HCT116 (cell line): Measurements from ENCODE around the gene ARHGEF17. TPM values are rescaled to one million over a fixed set of nuclear protein-coding genes. Genes with fewer than 3 reads are reported as not detected.
A peak's percentile ranks its signal among the peaks of the same experiment; 100 is the strongest.

Experiments used
- ATAC-seq: fragments of 200-7000 bp; cut with Tn5 transposase; 2 replicates; pipeline ENCODE4 v1.9.1; 2020; ENCODE audit warnings: mild to moderate bottlenecking, moderate library complexity
- BruUV-seq: library from RNA; stranded (reverse); fragments of 400-500 nt; replicated peaks from 2 replicates; lab custom pipeline; 2021; lab: Mats Ljungman, UMichigan
- CTCF ChIA-PET: fragments of 300-600 bp; sonication (Branson Sonifier 250); formaldehyde crosslinking; loops from one replicate; lab custom pipeline; 2021; ENCODE audit warnings: antibody characterized with exemption; lab: Charles Lee
- POLR2A ChIA-PET: fragments of 300-600, 350-600 bp; sonication (Branson Sonifier 250); formaldehyde crosslinking; loops from one replicate; lab custom pipeline; 2021; ENCODE audit warnings: antibody characterized with exemption; lab: Charles Lee
- RAD21 ChIA-PET, 2 experiments: fragments of 300-600 bp; sonication (Branson Sonifier 250); formaldehyde crosslinking; loops; one replicate each; lab custom pipeline; 2023; ENCODE audit warnings: low total read pairs in 2 of 2; ENCODE audit not compliant: uncharacterized antibody in 2 of 2, unreplicated experiment in 2 of 2, low non-redundant PET in 1 of 2; lab: Charles Lee
- DNase-seq: peaks from one replicate; pipeline ENCODE4 v3.0.0-alpha.2; 2010; ENCODE audit warnings: low read depth, low spot score
- H2AFZ ChIP-seq: fragments of 200-600 bp; shearing (Covaris generic), sonication (generic); 2 replicates; pipeline ENCODE4 v1.6.1; 2017; ENCODE audit warnings: low read depth, mixed run types, mixed read lengths, antibody characterized with exemption, low read length; ENCODE audit not compliant: poor library complexity, severe bottlenecking
- H3K27ac ChIP-seq: 2 replicates; pipeline ENCODE4 v1.5.1; 2012; ENCODE audit warnings: low read depth, low read length
- H3K27me3 ChIP-seq: fragments of 200-600 bp; sonication (generic); 2 replicates; pipeline ENCODE4 v1.6.1; 2016; ENCODE audit warnings: mixed run types, low read length, mixed read lengths; ENCODE audit not compliant: insufficient read depth
- H3K36me3 ChIP-seq, 2 experiments: fragments of 200-500 bp in 1 of 2; fragments of 200-600 bp in 1 of 2; sonication (Bioruptor generic) in 1 of 2; sonication (generic) in 1 of 2; 2 replicates each; pipeline versions ENCODE4 v1.5.1 to v1.6.1; 2014 to 2016; ENCODE audit warnings: low read length in 2 of 2, inconsistent platforms in 1 of 2, mixed read lengths in 1 of 2, mixed run types in 1 of 2; ENCODE audit not compliant: insufficient read depth in 2 of 2, control insufficient read depth in 1 of 2
- H3K4me1 ChIP-seq, 2 experiments: fragments of 200-600 bp in 1 of 2; sonication (generic) in 1 of 2; 2 replicates each; pipeline versions ENCODE4 v1.5.1 to v1.6.1; 2012 to 2017; ENCODE audit warnings: low read length in 2 of 2, inconsistent platforms in 1 of 2, mild to moderate bottlenecking in 1 of 2, mixed read lengths in 1 of 2, mixed run types in 1 of 2, moderate library complexity in 1 of 2; ENCODE audit not compliant: insufficient read depth in 2 of 2, control insufficient read depth in 1 of 2
- H3K4me2 ChIP-seq: fragments of 200-600 bp; sonication (generic); 2 replicates; pipeline ENCODE4 v1.6.1; 2017; ENCODE audit warnings: mixed run types, low read length, mixed read lengths
- H3K4me3 ChIP-seq, 2 experiments: fragments of 200-600 bp in 1 of 2; sonication (generic) in 1 of 2; replicated peaks in 1 of 2; 2 replicates each; pipeline ENCODE4 v1.5.1; 2011 to 2016; ENCODE audit warnings: low read length in 2 of 2, control low read depth in 1 of 2, low read depth in 1 of 2, mild to moderate bottlenecking in 1 of 2, mixed read lengths in 1 of 2, mixed run types in 1 of 2
- H3K79me2 ChIP-seq: fragments of 200-600 bp; sonication (generic); 2 replicates; pipeline ENCODE4 v1.6.1; 2017; ENCODE audit warnings: mild to moderate bottlenecking, mixed run types, low read length, moderate library complexity, mixed read lengths; ENCODE audit not compliant: insufficient read depth
- H3K9ac ChIP-seq: fragments of 200-600 bp; sonication (generic); 2 replicates; pipeline ENCODE4 v1.6.1; 2016; ENCODE audit warnings: low read length, mixed read lengths
- H3K9me2 ChIP-seq: fragments of 200-600 bp; sonication (generic), shearing (Covaris generic); 2 replicates; pipeline ENCODE4 v1.6.1; 2017; ENCODE audit warnings: mixed run types, mild to moderate bottlenecking, moderate library complexity; ENCODE audit not compliant: insufficient read depth
- H3K9me3 ChIP-seq, 2 experiments: fragments of 200-500 bp in 1 of 2; fragments of 200-600 bp in 1 of 2; sonication (Bioruptor generic) in 1 of 2; sonication (generic) in 1 of 2; 2 replicates each; pipeline ENCODE4 v1.6.1; 2014 to 2017; ENCODE audit warnings: low read length in 2 of 2, mixed read lengths in 2 of 2, inconsistent platforms in 1 of 2, low read depth in 1 of 2, mild to moderate bottlenecking in 1 of 2, mixed run types in 1 of 2, moderate library complexity in 1 of 2; ENCODE audit not compliant: control insufficient read depth in 1 of 2, insufficient read depth in 1 of 2
- H4K20me1 ChIP-seq: fragments of 200-600 bp; sonication (generic), shearing (Covaris generic); 2 replicates; pipeline ENCODE4 v1.6.1; 2017; ENCODE audit warnings: mixed run types, mild to moderate bottlenecking, moderate library complexity; ENCODE audit not compliant: insufficient read depth
- ELF1 ChIP-seq: IDR thresholded peaks from 2 replicates; pipeline ENCODE4 v1.6.1; 2012; ENCODE audit warnings: low read depth, borderline replicate concordance
- EZH2 ChIP-seq: fragments of 200-600 bp; sonication (generic); IDR thresholded peaks from 2 replicates; pipeline ENCODE4 v1.6.1; 2017; ENCODE audit warnings: antibody characterized with exemption, mixed run types
- EZH2phosphoT487 ChIP-seq: fragments of 200-600 bp; IDR thresholded peaks from 2 replicates; pipeline ENCODE4 v1.6.1; 2018; ENCODE audit warnings: antibody characterized with exemption, borderline replicate concordance
- FOSL1 ChIP-seq: IDR thresholded peaks from 2 replicates; pipeline ENCODE4 v1.6.1; 2012; ENCODE audit warnings: low read depth
- POLR2A ChIP-seq: IDR thresholded peaks from 2 replicates; pipeline ENCODE4 v1.7.0; 2011; ENCODE audit warnings: borderline replicate concordance; ENCODE audit not compliant: insufficient read depth, insufficient read length; ENCODE audit errors: extremely low read depth
- RAD21 ChIP-seq: IDR thresholded peaks from 2 replicates; pipeline ENCODE4 v1.6.1; 2012; ENCODE audit warnings: low read depth, mild to moderate bottlenecking
- TCF7L2 ChIP-seq: IDR thresholded peaks from 2 replicates; pipeline ENCODE4 v1.7.0; 2011; ENCODE audit warnings: borderline replicate concordance, inconsistent platforms; ENCODE audit not compliant: insufficient read depth, insufficient read length; ENCODE audit errors: extremely low read depth
- YY1 ChIP-seq: IDR thresholded peaks from 2 replicates; pipeline ENCODE4 v1.6.1; 2011; ENCODE audit warnings: low read length, low read depth, moderate library complexity, mild to moderate bottlenecking; ENCODE audit not compliant: insufficient replicate concordance; ENCODE audit errors: extremely low read depth
- intact Hi-C: fragments of 100-400 bp; cut with micrococcal nuclease; formaldehyde crosslinking; loops from 2 replicates; pipeline ENCODE4 v1.10.0; 2022
- total RNA-seq: library from RNA; stranded (reverse); gene quantifications from one replicate; pipeline ENCODE4 v1.2.1, GENCODE V29; 2021; ENCODE audit not compliant: unreplicated experiment
- TF ChIP-seq, protein P1 (sequence below), 3 experiments: fragments of 200-600 bp in 1 of 3; sonication (generic) in 1 of 3; IDR thresholded peaks in 2 of 3; conservative IDR thresholded peaks in 1 of 3; 2 replicates each; pipeline ENCODE4 v1.5.1; 2012 to 2017; ENCODE audit warnings: low read depth in 2 of 3, low read length in 2 of 3, antibody characterized with exemption in 1 of 3, borderline replicate concordance in 1 of 3, control low read depth in 1 of 3, mild to moderate bottlenecking in 1 of 3, mixed read lengths in 1 of 3, mixed run types in 1 of 3, moderate library complexity in 1 of 3; ENCODE audit not compliant: insufficient read depth in 1 of 3

The ARHGEF17 gene
- total RNA-seq, 1 experiment from 2014 or later = 18.2 TPM

DNA sequence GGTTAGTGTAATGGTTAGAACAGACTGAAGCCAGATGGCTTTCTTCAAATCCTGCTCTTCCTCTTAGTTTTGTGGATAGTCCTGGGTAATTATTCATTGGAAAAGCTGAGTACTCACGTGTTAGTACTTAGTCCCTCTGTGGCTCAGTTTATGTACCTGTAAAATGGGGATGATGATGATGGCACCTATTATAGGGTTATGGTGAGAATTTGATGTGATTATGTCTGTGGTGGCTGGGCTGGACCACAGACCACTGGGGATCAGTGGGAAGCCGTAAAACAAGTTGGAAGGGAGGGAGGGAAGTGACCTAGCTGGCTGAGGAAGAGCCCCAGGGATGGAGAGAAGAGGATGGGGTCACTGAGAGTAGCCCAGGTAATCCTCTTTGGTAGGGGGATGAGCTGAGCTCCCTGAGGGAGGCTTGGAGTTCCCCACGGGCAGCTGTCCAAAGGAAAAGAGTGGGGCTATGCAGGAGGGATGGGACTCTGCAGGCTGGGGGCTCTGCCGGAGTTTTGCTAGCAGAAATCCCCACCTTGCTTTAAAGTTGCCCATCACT, 19.8 kb downstream of the ARHGEF17 start (continued):
- TF ChIP-seq ELF1 = no peak
- no peak for TF ChIP-seq EZH2
- TF ChIP-seq EZH2phosphoT487 = no peak
- no peak for TF ChIP-seq FOSL1
- TF ChIP-seq POLR2A = no peak
- no peak for TF ChIP-seq TCF7L2
- TF ChIP-seq RAD21 = no peak

DNA sequence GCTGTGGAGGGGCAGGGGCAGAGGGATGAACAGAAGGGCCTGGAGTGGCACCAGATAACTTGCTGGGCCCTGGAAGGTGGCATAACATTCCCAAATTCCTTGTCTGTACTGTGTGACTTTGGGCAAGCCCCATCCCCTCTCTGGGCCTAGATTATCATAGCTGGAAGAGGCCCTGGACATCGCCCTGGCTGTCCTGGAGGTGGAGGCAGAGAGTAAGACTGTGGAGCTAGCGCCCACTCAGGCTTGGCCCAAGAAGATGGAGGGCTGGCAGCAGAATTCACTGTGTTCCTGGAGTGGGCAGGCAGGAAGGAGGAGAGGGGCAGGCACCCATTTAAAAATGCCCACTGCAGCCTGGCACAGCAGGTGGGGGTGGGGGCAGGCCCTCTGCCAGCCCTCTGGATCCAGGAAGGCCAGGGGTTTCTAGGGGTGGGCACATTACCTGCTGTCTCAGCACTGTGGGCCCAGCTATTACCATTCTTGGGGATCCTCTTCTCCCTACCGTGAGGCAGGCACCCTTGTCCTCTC, 22.6 kb downstream of the ARHGEF17 start:
- Histone ChIP-seq H3K9me3 (no peaks in the 10 kb centered on the region), H3K4me3 (no peak overlapping the region), H3K9ac (no peak overlapping the region), H3K27ac (no peak overlapping the region), H2AFZ (no peak overlapping the region), H3K79me2 (0 out of 2 replicates have a peak, but pooled peaks cover 6% of the 10 kb centered on the region), H3K4me1 (peaks cover 38 to 59% of the 10 kb centered on the region in 2 experiments), H3K9me2 (no peaks in the 10 kb centered on the region), H4K20me1 (no peaks in the 10 kb centered on the region), H3K27me3 (no peaks in the 10 kb centered on the region), H3K4me2 (peak overlapping the region; percentile 27; the same call in 1 of the 2 replicates), H3K36me3 (no peaks in the 10 kb centered on the region)
- intact Hi-C loops = no loop called here
- RAD21 ChIA-PET = interaction anchor here in 1 of 2 experiments (1.0 kb wide), 1 partner anchor 23 kb away, joined by 3 read pairs; no protein-coding TSS in a partner anchor
- TF ChIP-seq YY1 = no peak
- TF ChIP-seq, protein P1, sequence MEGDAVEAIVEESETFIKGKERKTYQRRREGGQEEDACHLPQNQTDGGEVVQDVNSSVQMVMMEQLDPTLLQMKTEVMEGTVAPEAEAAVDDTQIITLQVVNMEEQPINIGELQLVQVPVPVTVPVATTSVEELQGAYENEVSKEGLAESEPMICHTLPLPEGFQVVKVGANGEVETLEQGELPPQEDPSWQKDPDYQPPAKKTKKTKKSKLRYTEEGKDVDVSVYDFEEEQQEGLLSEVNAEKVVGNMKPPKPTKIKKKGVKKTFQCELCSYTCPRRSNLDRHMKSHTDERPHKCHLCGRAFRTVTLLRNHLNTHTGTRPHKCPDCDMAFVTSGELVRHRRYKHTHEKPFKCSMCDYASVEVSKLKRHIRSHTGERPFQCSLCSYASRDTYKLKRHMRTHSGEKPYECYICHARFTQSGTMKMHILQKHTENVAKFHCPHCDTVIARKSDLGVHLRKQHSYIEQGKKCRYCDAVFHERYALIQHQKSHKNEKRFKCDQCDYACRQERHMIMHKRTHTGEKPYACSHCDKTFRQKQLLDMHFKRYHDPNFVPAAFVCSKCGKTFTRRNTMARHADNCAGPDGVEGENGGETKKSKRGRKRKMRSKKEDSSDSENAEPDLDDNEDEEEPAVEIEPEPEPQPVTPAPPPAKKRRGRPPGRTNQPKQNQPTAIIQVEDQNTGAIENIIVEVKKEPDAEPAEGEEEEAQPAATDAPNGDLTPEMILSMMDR (IDR thresholded peaks at IDR 0.05 in 2 of 3, conservative IDR thresholded peaks at IDR 0.05 in 1 of 3; ENCODE audit: borderline replicate concordance in 1 of 3, insufficient read depth in 1 of 3, low read depth in 2 of 3, low read length in 2 of 3) = peak; percentile 33 to 56 (median 56); a peak in 5 of 6 replicates
- DNase-seq (no peak), ATAC-seq (peak; percentile 83)
- CTCF ChIA-PET = interaction anchor here (0.9 to 6.3 kb wide), 9 partner anchors 10 to 63 kb away, joined by 3 to 28 read pairs (median 3); partner anchors contain the start of gene ARHGEF17
- no TSS peak for BruUV-seq
- POLR2A ChIA-PET = interaction anchor here (1.3 kb wide), 1 partner anchor 22 kb away, joined by 4 read pairs; no protein-coding TSS in a partner anchor
